Activated CD8-positive, alpha-beta T cell treated with anti-CD3 and anti-CD28 coated beads, Interleukin-2, amount 10 ng/mL, durations not matched to agents 7 days and 5 days (primary cell): ENCODE data around the gene BCORL1. TPM values are rescaled to one million over a fixed set of nuclear protein-coding genes. Genes with fewer than 3 reads are reported as not detected.

Experiments
- ATAC-seq: fragments of 150-1000 bp; cut with Tn5 transposase; one replicate; pipeline ENCODE4 v1.10.0; 2021; ENCODE audit warnings: moderate library complexity
- CTCF ChIA-PET: fragments of 350-600 bp; sonication (Branson Sonifier 250); formaldehyde crosslinking; loops from one replicate; lab custom pipeline; 2021; ENCODE audit warnings: antibody characterized with exemption; lab: Charles Lee
- POLR2A ChIA-PET: fragments of 350-600 bp; sonication (Branson Sonifier 250); formaldehyde crosslinking; loops from one replicate; lab custom pipeline; 2021; ENCODE audit warnings: antibody characterized with exemption; lab: Charles Lee
- DNase-seq: peaks from one replicate; pipeline ENCODE4 v3.0.0-alpha.2; 2020
- H3K27ac Mint-ChIP-seq: one replicate; pipeline ENCODE4 v1.8.0; 2021; ENCODE audit warnings: mild to moderate bottlenecking, mixed read lengths
- H3K27me3 Mint-ChIP-seq: one replicate; pipeline ENCODE4 v1.8.0; 2021; ENCODE audit warnings: low read depth, mixed read lengths
- H3K36me3 Mint-ChIP-seq: one replicate; pipeline ENCODE4 v1.8.0; 2021; ENCODE audit warnings: low read depth, mixed read lengths
- H3K4me1 Mint-ChIP-seq: one replicate; pipeline ENCODE4 v1.8.0; 2021; ENCODE audit warnings: low read depth, mixed read lengths
- H3K4me3 Mint-ChIP-seq: one replicate; pipeline ENCODE4 v1.8.0; 2021; ENCODE audit warnings: mild to moderate bottlenecking, mixed read lengths
- H3K9me3 Mint-ChIP-seq: one replicate; pipeline ENCODE4 v1.8.0; 2022; ENCODE audit warnings: mixed read lengths; ENCODE audit not compliant: insufficient read depth
- total RNA-seq, 2 experiments: library from RNA; stranded (reverse); gene quantifications; one replicate each; pipeline ENCODE4 v1.2.3, GENCODE V29; 2021

Gene BCORL1
- total RNA-seq, 2 experiments from 2014 or later: 9.7 to 10.9 TPM

GRCh38 chrX:130085551-130086446 is 103.4 kb downstream of the BCORL1 start:
- Mint-ChIP-seq H3K27me3 (no peaks in the 10 kb centered on the region), H3K4me1 (peaks cover 81% of the 10 kb centered on the region), H3K9me3 (no peaks in the 10 kb centered on the region), H3K4me3 (peak overlapping the region; percentile 79), H3K36me3 (peaks cover 39% of the 10 kb centered on the region), H3K27ac (peak overlapping the region; percentile 92)
- DNase-seq: peak; percentile 25
- POLR2A ChIA-PET: interaction anchor here (1.1 to 1.6 kb wide), 4 partner anchors 34 to 86 kb away, joined by 4 to 6 read pairs (median 6); partner anchors contain the start of gene RAB33A
- CTCF ChIA-PET: interaction anchor here (0.7 to 2.5 kb wide), 7 partner anchors 23 to 106 kb away, joined by 3 to 9 read pairs (median 5); no protein-coding TSS in a partner anchor
- no peak for ATAC-seq

DNA sequence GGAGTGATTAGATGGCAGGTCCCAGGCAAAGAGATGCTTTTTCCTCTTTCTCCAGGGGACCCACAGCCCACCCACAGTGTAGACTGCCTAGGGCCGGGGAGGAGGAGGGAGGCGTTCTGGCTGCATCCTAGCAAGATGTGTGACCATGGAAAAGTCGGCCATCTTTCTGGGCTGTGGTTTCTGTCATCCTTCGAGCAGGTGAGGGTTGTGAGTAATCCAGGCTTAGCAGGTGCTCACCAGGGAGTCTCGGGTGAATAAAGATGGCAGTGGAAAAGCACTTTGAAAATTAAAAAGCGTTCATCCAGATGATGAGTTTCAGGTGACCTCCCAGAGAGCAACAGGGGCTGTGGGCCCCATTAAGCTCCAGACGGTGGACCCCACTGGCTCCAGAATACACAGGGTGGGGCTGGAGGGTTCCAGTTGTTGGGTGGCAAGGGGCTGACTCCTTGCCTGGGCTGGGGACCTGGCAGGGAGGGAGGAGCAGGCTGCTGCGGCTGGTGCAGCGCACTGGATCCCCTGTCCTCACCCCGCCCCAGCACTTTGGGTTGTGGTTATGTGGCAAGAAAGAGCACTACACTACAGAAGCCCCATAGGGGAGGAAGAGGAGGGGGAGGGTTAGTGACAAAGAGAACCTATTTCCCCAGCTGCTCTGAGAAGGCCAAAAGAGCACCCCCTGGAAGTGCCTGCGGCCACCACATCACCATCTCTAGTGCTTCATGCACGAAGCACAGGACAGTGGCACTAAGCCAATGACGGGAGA is 104.2 kb downstream of the BCORL1 start:
- peaks cover 36% of the 10 kb centered on the region for H3K36me3 Mint-ChIP-seq
- CTCF ChIA-PET: interaction anchor here (0.7 to 2.4 kb wide), 7 partner anchors 26 to 244 kb away, joined by 3 to 8 read pairs (median 4); no protein-coding TSS in a partner anchor
- H3K27me3 Mint-ChIP-seq: no peaks in the 10 kb centered on the region
- ATAC-seq (peak; percentile 59), DNase-seq (peak; percentile 86)
- peak overlapping the region; percentile 79 for H3K4me3 Mint-ChIP-seq
- POLR2A ChIA-PET: interaction anchor here (0.6 to 1.6 kb wide), 6 partner anchors 33 to 289 kb away, joined by 3 to 6 read pairs (median 6); partner anchors contain the start of gene RAB33A
- H3K27ac Mint-ChIP-seq: peak overlapping the region; percentile 92
- H3K4me1 Mint-ChIP-seq: peaks cover 76% of the 10 kb centered on the region
- H3K9me3 Mint-ChIP-seq: no peaks in the 10 kb centered on the region

DNA sequence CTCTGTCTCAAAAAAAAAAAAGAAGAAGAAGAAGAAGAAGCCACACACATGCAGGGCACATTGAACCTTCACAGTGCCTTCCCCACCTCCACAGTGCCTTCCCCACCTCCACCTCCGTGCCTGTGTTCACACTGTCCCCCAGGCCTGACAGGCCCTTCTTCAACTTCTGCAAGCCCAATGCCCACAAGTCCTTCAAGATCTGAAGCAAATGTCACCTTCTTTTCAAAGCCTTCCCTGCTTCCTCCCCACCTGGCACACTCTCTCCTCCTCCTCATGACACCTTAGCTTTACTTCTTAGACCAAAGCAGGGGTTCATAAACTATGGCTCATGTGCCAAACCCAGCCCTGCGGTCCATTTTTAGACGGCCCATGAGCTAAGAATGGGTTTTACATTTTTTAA is 107.9 kb downstream of the BCORL1 start:
- POLR2A ChIA-PET: no interaction called here
- CTCF ChIA-PET: interaction anchor here (1.6 kb wide), 1 partner anchor 11 kb away, joined by 3 read pairs; no protein-coding TSS in a partner anchor
- ATAC-seq (no peak), DNase-seq (no peak)
- H3K27ac Mint-ChIP-seq: peak overlapping the region; percentile 78
- peaks cover 33% of the 10 kb centered on the region for H3K36me3 Mint-ChIP-seq
- peaks cover 72% of the 10 kb centered on the region for H3K4me1 Mint-ChIP-seq
- H3K4me3 Mint-ChIP-seq: peak overlapping the region; percentile 63
- H3K9me3 Mint-ChIP-seq: no peaks in the 10 kb centered on the region
- H3K27me3 Mint-ChIP-seq: no peaks in the 10 kb centered on the region

DNA sequence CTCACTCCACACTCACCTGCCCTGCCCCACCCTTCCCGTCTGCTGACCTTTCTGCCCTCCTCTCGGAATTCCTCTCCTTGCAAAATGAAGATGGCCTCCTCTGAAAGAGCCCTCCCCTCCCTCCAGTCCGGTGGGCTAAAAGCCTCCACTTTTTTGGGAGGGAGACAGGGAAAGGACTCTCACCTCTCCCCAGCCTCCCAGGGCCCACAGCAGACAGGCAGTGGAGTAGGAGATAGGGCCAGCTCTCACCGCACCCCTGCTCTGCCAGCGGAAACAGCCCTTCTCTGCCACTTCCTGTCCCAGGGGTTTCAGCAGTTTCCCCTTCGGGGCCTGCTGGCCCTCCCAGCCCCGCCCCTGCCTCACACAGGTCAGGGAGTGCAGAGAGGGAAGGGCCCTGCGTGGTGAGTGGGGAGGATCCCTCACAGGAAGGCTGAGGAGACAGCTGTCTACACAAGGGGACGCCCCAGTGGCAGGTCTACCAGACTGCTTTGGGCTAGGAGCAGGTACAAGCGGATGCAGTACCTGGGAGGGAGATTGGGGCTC is 109.6 kb downstream of the BCORL1 start:
- DNase-seq (peak; percentile 95), ATAC-seq (peak; percentile 98)
- H3K27ac Mint-ChIP-seq: peak overlapping the region; percentile 98
- H3K4me1 Mint-ChIP-seq: peaks cover 68% of the 10 kb centered on the region
- H3K27me3 Mint-ChIP-seq: no peaks in the 10 kb centered on the region
- ChIA-PET CTCF (interaction anchor here (1.2 to 1.7 kb wide), 4 partner anchors 13 to 100 kb away, joined by 4 to 5 read pairs (median 5); no protein-coding TSS in a partner anchor), POLR2A (interaction anchor here (0.8 to 1.5 kb wide), 4 partner anchors 8 to 17 kb away, joined by 3 to 4 read pairs (median 4); no protein-coding TSS in a partner anchor)
- H3K9me3 Mint-ChIP-seq: no peaks in the 10 kb centered on the region
- peaks cover 26% of the 10 kb centered on the region for H3K36me3 Mint-ChIP-seq
- peak overlapping the region; percentile 87 for H3K4me3 Mint-ChIP-seq

DNA sequence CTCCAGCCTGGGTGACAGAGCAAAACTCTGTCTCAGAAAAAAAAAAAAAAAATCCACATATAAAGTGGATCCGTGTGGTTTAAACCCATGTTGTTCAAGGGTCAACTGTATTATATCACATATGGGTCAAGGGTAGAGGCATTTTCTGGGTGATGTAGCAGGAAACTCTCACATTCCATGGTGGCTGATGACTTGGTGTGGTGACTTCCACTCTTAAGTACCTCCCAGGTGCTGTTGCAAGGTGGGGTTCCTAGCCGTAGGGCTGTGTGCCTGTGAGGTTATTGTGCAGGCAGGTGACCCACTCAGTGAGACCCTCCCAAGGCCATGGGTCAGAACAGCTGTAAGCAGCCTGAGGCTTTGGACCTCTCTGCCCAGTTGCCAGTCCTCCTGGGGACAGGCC is 110.8 kb downstream of the BCORL1 start:
- Mint-ChIP-seq H3K36me3 (peaks cover 20% of the 10 kb centered on the region), H3K9me3 (no peaks in the 10 kb centered on the region), H3K4me3 (no peak overlapping the region), H3K27ac (peak overlapping the region; percentile 15), H3K27me3 (no peaks in the 10 kb centered on the region), H3K4me1 (peaks cover 65% of the 10 kb centered on the region)
- POLR2A ChIA-PET: interaction anchor here (1.5 kb wide), 1 partner anchor 11 kb away, joined by 4 read pairs; no protein-coding TSS in a partner anchor
- DNase-seq (no peak), ATAC-seq (no peak)
- CTCF ChIA-PET: no interaction called here

GRCh38 chrX:130094696-130095095 is 112.3 kb downstream of the BCORL1 start:
- H3K4me1 Mint-ChIP-seq: peaks cover 67% of the 10 kb centered on the region
- no peaks in the 10 kb centered on the region for H3K27me3 Mint-ChIP-seq
- POLR2A ChIA-PET: interaction anchor here (0.6 to 0.8 kb wide), 2 partner anchors 14 to 27 kb away, joined by 3 read pairs; no protein-coding TSS in a partner anchor
- CTCF ChIA-PET: interaction anchor here (1.3 to 2.9 kb wide), 3 partner anchors 13 to 15 kb away, joined by 3 to 11 read pairs (median 4); no protein-coding TSS in a partner anchor
- DNase-seq (no peak), ATAC-seq (no peak)
- H3K27ac Mint-ChIP-seq: no peak overlapping the region
- no peak overlapping the region for H3K4me3 Mint-ChIP-seq
- no peaks in the 10 kb centered on the region for H3K9me3 Mint-ChIP-seq
- H3K36me3 Mint-ChIP-seq: peaks cover 16% of the 10 kb centered on the region

- Mint-ChIP-seq H3K4me1 (peaks cover 70% of the 10 kb centered on the region), H3K4me3 (no peak overlapping the region), H3K36me3 (peaks cover 15% of the 10 kb centered on the region), H3K9me3 (no peaks in the 10 kb centered on the region), H3K27ac (no peak overlapping the region), H3K27me3 (no peaks in the 10 kb centered on the region)
- POLR2A ChIA-PET: interaction anchor here (0.8 kb wide), 1 partner anchor 14 kb away, joined by 3 read pairs; no protein-coding TSS in a partner anchor
- CTCF ChIA-PET: interaction anchor here (1.2 to 2.9 kb wide), 4 partner anchors 13 to 16 kb away, joined by 3 to 11 read pairs (median 4); no protein-coding TSS in a partner anchor
- ATAC-seq (no peak), DNase-seq (no peak)
Measured at GRCh38 chrX:130095249-130096030, 113.0 kb downstream of the BCORL1 start.

- peaks cover 13% of the 10 kb centered on the region for H3K36me3 Mint-ChIP-seq
- H3K27me3 Mint-ChIP-seq: no peaks in the 10 kb centered on the region
- peak overlapping the region; percentile 47 for H3K27ac Mint-ChIP-seq
- DNase-seq: no peak
- POLR2A ChIA-PET: no interaction called here
- H3K4me1 Mint-ChIP-seq: peaks cover 74% of the 10 kb centered on the region
- H3K4me3 Mint-ChIP-seq: no peak overlapping the region
- CTCF ChIA-PET: no interaction called here
- no peaks in the 10 kb centered on the region for H3K9me3 Mint-ChIP-seq
- ATAC-seq: peak; percentile 36
Measured at GRCh38 chrX:130097507-130098209, 115.2 kb downstream of the BCORL1 start.

GRCh38 chrX:130098210-130098552 is 115.7 kb downstream of the BCORL1 start:
- Mint-ChIP-seq H3K9me3 (no peaks in the 10 kb centered on the region), H3K36me3 (peaks cover 15% of the 10 kb centered on the region), H3K27me3 (no peaks in the 10 kb centered on the region), H3K4me1 (peaks cover 73% of the 10 kb centered on the region), H3K4me3 (no peak overlapping the region), H3K27ac (peak overlapping the region; percentile 47)
- ATAC-seq: no peak
- ChIA-PET CTCF (interaction anchor here (1.0 kb wide), 1 partner anchor 18 kb away, joined by 4 read pairs; no protein-coding TSS in a partner anchor), POLR2A (no interaction called here)
- no peak for DNase-seq

DNA sequence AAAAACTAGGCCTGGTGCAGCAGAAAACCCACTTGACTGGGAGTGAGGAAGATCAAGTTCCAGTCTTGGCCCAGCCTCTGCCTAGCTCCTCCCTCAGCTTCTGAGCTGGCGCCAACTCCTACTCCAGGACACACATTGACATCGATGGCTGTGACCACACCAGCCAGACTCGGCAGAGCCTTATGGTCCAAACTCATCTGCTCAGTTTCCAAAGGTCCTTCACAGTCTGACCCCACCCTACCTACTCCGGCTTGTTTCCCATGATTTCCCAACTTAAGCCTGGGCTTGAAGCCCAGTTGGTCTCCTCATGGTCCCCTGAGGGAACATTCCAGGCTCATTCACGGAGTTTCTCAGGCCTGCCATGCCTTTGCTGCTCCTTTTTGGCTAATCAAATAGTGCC is 117.7 kb downstream of the BCORL1 start:
- CTCF ChIA-PET: interaction anchor here (1.0 kb wide), 1 partner anchor 19 kb away, joined by 3 read pairs; no protein-coding TSS in a partner anchor
- no peak overlapping the region for H3K4me3 Mint-ChIP-seq

More for the DNA sequence above, 117.7 kb downstream of the BCORL1 start:
- Mint-ChIP-seq H3K36me3 (peaks cover 19% of the 10 kb centered on the region), H3K4me1 (peaks cover 67% of the 10 kb centered on the region), H3K9me3 (no peaks in the 10 kb centered on the region), H3K27me3 (no peaks in the 10 kb centered on the region), H3K27ac (no peak overlapping the region)
- no peak for DNase-seq
- ATAC-seq: no peak
- POLR2A ChIA-PET: no interaction called here
